GM21529 (cell line): ENCODE data around the gene ZNF777.
"Not testable (repeated sequence)": the region's sequence is repeated elsewhere in the genome, so short reads cannot be mapped to it uniquely, and the experiment has no call there.

Source experiments
- ATAC-seq: cut with Tn5 transposase; IDR thresholded peaks from one replicate; pipeline ENCODE4 v1.9.1; 2021; ENCODE audit not compliant: unreplicated experiment

The ZNF777 gene

GRCh38 chr7:149460493-149461277 lies at the start of gene ZNF777:
Gene ZNF777, minus strand, starts transcription at chr7:149461062. Its CDS starts 5,040 bp downstream, at chr7:149456022.
- ATAC-seq, result peak; percentile 96

DNA sequence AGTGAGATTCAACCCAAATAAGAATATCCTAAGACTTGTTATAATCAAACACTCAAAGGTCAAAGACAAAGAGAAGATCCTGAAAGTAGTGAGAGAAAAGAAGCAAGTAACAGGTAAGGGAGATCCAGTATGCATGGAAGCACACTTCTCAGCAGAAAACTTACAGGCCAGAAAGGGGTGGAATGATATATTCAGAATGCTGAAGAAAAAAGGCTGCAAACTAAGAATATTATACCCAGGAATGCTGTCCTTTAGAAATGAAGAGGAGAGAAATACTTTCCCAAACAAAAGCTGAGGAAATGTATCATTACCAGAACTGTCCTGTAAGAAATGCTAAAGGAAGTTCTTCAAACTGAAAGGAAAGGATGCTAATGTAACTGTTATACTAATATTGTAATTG lies 49.4 kb upstream of the ZNF777 start:
- ATAC-seq, result no peak

GRCh38 chr7:149509774-149510173 lies 48.9 kb upstream of the ZNF777 start:
- ATAC-seq, result no peak

DNA sequence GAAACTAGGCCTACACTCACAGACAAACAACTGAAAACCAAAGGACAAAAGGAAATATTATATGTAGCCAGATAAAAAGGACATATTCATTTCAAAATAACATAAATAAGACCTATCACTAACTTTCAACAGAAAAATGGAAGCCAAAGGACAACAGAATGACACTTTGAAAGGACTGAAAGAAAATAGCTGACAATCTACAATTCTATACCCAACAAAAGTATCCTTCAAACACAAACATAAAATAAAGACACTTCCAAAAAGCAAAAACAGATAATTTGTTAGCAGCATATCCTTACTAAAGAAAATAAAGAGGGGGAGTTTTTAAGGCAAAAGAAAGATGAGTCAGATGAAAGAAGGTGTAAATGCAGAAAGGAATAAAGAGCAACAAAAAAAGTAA lies 44.7 kb upstream of the ZNF777 start:
- ATAC-seq, result no peak

DNA sequence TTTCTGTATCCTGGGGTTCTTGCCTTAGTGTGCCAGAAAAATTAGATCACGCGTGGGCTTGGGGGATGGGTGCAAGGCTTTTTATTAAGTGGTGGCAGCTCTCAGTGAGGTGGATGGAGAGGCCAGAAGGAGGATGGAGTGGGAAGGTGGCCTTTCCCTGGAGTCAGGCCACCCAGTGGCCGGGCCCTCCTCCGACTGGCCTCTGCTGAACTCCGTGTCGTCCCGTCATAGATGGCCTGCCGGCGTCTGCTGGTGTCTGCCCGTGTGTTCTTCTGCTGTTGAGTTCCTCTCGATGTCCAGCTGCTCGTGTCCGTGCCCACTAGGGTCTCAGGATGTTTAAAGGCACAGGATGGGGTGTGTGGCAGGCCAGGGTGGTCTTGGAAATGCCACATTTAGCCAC lies 40.8 kb upstream of the ZNF777 start:
- no peak for ATAC-seq

DNA sequence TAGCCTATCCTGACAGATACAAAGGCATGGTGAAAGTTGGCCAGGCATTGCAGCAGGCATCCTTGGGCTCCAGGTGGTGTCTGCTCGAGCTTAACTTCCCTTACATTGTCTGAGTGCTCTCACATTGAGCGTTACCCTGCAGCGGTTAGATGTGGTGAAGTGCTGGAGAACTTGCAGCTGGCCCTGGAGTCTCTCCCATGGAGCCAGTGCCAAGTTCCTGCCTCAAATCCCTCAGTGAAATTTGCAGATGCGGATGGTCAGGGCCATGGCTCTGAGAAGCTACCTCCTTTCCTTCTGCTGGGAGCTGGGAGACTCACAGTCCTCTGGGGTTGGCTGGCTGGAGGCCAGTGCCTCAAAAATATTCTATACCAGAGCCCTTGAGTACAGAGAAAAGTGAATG lies 40.0 kb upstream of the ZNF777 start:
- ATAC-seq, result no peak

- no peak for ATAC-seq
Observed at GRCh38 chr7:149500201-149500600, 39.3 kb upstream of the ZNF777 start.

GRCh38 chr7:149498811-149499210 lies 37.9 kb upstream of the ZNF777 start:
- ATAC-seq, result no peak

GRCh38 chr7:149497467-149498261 lies 36.8 kb upstream of the ZNF777 start, which contains the start of gene ZNF746:
Gene ZNF746, minus strand, starts transcription at chr7:149497809. Its CDS starts 273 bp downstream, at chr7:149497536.
- ATAC-seq, result peak; percentile 94

DNA sequence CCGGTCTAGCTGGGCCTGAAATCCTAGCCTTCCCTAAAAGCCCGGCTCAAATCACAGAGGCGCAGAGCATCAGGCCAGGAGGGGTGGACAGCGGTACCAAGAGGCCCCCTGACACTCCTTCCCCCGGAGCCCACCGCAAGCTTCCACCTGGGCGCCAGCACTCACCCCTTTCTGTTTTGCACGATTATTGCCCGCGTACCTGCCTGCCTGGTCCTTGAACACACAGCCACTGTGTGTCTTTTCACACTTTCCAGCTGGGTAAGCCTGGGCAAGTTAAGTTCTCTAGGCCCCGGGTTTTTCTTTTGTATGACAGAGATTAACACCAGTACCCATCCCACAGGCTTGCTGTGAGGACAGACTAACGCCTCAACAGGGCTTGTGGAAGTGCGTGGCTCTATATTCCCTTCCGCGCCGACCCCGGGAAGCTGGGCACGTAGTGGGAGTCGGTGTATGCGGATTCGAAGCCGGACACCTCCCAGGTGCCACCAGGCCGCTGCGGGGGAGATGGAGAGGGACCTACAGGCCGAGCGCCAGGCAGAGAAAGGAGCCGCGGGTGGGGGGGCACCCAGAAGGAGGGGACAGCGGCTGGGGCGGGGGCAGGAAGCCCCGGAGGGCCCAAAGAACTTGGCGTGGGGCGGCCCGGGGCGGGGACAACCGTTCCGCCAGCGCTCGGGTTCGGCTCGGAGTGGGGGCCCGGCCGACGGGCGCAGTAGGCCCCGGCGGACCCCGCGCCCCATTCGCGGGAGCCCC lies 36.0 kb upstream of the ZNF777 start:
- ATAC-seq, result peak; percentile 31

DNA sequence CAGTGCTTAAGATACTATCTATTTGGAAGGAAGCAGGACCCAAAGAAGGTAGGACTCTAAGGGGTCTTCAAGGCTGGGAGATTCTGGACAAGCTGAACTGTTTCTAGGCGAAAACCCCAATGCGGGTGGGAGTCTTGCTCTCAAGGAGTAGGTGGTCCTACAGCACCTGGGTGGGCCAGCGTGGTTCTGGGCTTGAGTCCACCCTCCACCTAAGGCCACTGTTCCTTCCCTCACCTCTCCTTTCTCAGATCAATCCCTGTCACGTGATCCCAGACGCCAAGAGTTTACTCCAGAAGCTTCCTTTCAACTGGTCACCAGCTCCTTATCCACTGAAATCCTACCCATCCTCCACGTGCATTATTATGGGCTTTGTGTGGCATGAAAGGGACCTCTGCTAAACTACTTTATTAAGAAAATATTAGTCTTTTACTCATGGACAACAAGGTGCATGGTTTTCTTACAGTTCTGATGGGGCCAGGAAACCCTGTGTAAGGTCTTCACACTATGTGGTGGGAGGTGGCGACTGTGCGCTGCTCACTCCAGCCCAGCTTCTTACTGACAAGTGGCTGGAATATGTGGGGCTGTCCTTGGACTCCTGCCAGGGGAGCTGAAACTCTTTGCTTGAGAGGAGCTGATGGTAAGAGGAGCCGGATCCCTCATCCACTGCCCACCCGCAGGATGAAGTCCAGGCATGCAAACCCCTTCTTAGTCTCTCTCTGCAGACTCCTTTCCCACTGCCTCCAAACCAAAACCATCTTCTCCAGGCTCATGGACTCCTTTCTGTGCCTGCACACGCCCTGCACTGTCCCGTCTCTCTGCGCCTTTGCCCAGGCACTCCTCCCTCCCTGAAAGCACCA lies 35.2 kb upstream of the ZNF777 start:
- ATAC-seq, result no peak

GRCh38 chr7:149494738-149495368 lies 34.0 kb upstream of the ZNF777 start:
- ATAC-seq, result no peak

DNA sequence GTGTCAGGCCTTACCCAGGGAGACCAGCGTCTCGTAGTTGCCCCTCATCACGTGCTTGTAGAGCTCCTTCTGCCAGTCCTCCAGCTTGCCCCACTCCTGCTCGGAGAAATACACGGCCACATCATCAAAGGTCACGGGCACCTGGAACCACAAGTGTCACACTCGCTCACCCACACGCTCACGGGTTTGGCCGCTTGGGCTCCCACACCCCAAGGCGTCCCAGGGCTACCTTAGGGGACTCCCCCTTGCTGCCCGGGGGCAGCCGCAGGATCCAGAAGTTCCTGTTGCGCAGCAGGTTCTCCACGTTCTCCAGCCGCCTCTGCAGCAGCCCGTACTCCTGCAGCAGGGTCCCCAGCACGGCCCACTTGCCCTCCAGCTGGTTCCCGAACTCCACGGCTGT lies 33.1 kb upstream of the ZNF777 start:
- not testable (repeated sequence) for ATAC-seq

- no peak for ATAC-seq
Observed at GRCh38 chr7:149493366-149493765, 32.5 kb upstream of the ZNF777 start.

- ATAC-seq, result no peak
Observed at GRCh38 chr7:149490083-149490760, 29.4 kb upstream of the ZNF777 start.

DNA sequence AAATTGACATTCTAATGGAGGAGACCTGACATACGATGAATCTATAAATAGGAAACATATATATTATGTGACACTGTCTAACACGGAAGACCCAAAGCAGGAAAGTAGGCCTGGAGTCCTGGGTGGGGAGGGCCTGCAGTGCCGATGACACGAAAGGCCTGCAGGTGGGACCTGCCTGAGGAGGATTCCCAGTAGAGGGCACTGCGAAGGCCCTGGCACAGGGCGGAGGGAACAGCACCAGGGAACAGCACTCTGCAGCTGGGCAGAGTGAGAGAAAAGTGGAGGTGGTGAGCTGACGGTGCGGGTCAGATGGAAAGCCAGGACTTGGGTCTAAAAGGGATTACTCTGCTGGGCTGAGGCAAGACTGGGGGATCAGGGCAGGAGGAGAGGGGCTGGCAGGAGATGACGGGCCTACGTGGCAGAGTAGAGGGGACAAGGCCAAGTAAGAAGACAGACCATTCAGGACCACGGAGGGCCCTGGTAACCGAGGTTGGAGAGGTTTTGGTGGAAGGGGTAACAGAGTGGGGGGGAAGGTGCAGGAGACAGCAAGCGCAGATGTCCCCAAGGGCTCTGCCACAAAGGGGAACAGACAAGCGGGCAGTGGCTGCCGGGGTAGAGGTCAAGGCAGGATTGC lies 28.6 kb upstream of the ZNF777 start:
- no peak for ATAC-seq

GRCh38 chr7:149479568-149479967 lies 18.7 kb upstream of the ZNF777 start:
- ATAC-seq, result no peak

- ATAC-seq, result no peak
Observed at GRCh38 chr7:149478754-149479153, 17.9 kb upstream of the ZNF777 start.
